ENCODE measurements around the gene HOTAIR.

HOTAIR gene

GRCh38 chr12:53941187-53941586 is 33.6 kb downstream of the HOTAIR start:
- no peak for DNase-seq (ENCODE audit: low read depth)
- TF ChIP-seq CTCF (IDR thresholded peaks at IDR 0.05; ENCODE audit: control insufficient read depth, insufficient read depth, low read depth, low read length, missing control alignments): no peak
- H3K4me3 ChIP-seq (ENCODE audit: control insufficient read depth, low read depth, low read length): no peak overlapping the region

- no peak overlapping the region for H3K4me3 ChIP-seq (ENCODE audit: control insufficient read depth, low read depth, low read length)
- no peak for DNase-seq (ENCODE audit: low read depth)
- TF ChIP-seq CTCF (IDR thresholded peaks at IDR 0.05; ENCODE audit: control insufficient read depth, insufficient read depth, low read depth, low read length, missing control alignments): no peak
Observed at GRCh38 chr12:53940443-53941014, 34.2 kb downstream of the HOTAIR start.

- peak overlapping the region; percentile 29 for H3K4me3 ChIP-seq (ENCODE audit: control insufficient read depth, low read depth, low read length)
- no peak for TF ChIP-seq CTCF (IDR thresholded peaks at IDR 0.05; ENCODE audit: control insufficient read depth, insufficient read depth, low read depth, low read length, missing control alignments)
- DNase-seq (ENCODE audit: low read depth): peak; percentile 0
Observed at GRCh38 chr12:53939141-53940108, 35.3 kb downstream of the HOTAIR start.

- H3K4me3 ChIP-seq (ENCODE audit: control insufficient read depth, low read depth, low read length): peak within 1 kb of the TSS; percentile 42
- peak; percentile 58 for DNase-seq (ENCODE audit: low read depth)
- no peak for TF ChIP-seq CTCF (IDR thresholded peaks at IDR 0.05; ENCODE audit: control insufficient read depth, insufficient read depth, low read depth, low read length, missing control alignments)
Observed at GRCh38 chr12:53938326-53939140, 36.2 kb downstream of the HOTAIR start, which contains the start of gene HOXC13. Gene HOXC13 (plus strand): TSS chr12:53938831. CDS start chr12:53938907, 76 bp downstream.

- peak overlapping the region; percentile 42 for H3K4me3 ChIP-seq (ENCODE audit: control insufficient read depth, low read depth, low read length)
- TF ChIP-seq CTCF (IDR thresholded peaks at IDR 0.05; ENCODE audit: control insufficient read depth, insufficient read depth, low read depth, low read length, missing control alignments): no peak
- no peak for DNase-seq (ENCODE audit: low read depth)
Observed at GRCh38 chr12:53937596-53938325, 37.0 kb downstream of the HOTAIR start.

- TF ChIP-seq CTCF (IDR thresholded peaks at IDR 0.05; ENCODE audit: control insufficient read depth, insufficient read depth, low read depth, low read length, missing control alignments): no peak
- no peak for DNase-seq (ENCODE audit: low read depth)
- no peak overlapping the region for H3K4me3 ChIP-seq (ENCODE audit: control insufficient read depth, low read depth, low read length)
Observed at GRCh38 chr12:53937099-53937498, 37.7 kb downstream of the HOTAIR start.

All from AG09309 (cell line).